ENCODE data around the gene SETBP1.

SETBP1 gene

DNA sequence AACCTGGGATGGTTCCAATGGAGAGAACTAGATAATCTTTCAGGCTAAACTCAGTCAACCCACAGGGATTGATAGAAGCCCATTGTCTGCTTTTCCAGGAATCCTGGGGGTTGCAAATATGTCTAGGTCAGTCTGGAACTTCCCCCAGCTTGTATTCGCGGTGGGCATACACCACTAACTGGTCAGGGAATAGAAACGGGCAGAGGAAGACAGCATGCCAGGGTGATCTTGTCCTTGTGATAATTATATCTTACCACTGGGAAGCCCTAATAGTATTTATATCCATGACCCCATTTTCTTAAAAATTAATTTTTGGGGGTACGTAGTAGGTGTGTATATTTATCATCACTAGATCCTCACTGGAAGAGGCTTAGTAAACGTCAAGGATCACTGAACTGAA, 101.9 kb downstream of the SETBP1 start:
- no peak overlapping the region for H4K8ac ChIP-seq (ENCODE audit: low read depth, low read length)

DNA sequence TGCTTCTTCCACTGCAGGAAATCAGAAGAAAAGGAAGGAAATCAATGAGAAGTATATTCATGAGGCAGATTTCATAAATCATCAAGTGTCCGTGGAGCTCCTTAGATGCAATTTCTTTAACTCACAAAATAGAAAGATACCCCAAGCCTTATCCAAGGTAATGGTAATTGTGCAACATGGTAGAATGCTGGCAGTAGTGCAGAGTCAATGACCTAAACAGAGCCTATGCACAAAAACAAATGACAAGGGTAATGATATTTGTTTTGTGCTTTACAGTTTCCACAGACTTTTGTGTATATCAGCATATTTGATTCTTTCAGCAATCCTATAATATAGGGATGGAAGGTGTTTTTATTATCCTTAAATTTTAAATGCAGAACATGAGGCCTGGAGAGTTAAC, 102.7 kb downstream of the SETBP1 start:
- H3K9me3 ChIP-seq (ENCODE audit: insufficient read depth, low read depth, low read length) = peaks cover 2% of the 10 kb centered on the region
- no peak overlapping the region for H2BK120ac ChIP-seq (ENCODE audit: insufficient read depth, low read length, poor library complexity)
- no peak overlapping the region for H3K9ac ChIP-seq (ENCODE audit: low read length)
- H4K8ac ChIP-seq (ENCODE audit: low read depth, low read length) = no peak overlapping the region
- H3K4me2 ChIP-seq (ENCODE audit: low read length) = no peak overlapping the region
- H4K12ac ChIP-seq (ENCODE audit: low read depth, low read length) = no peak overlapping the region
- H2BK5ac ChIP-seq (ENCODE audit: low read depth, low read length, poor library complexity) = no peak overlapping the region
- H3K79me2 ChIP-seq (ENCODE audit: control insufficient read depth, insufficient read depth, low read length, poor library complexity) = peaks cover 3% of the 10 kb centered on the region
- H3K27ac ChIP-seq (ENCODE audit: low read depth, low read length) = no peak overlapping the region
- no peak overlapping the region for H3K4me3 ChIP-seq (ENCODE audit: low read depth, low read length)
- no peak overlapping the region for H3K14ac ChIP-seq (ENCODE audit: low read length)
- H3K36me3 ChIP-seq (ENCODE audit: control insufficient read depth in 1 of 2, insufficient read depth in 2 of 2, low read length in 2 of 2) = no peaks in the 10 kb centered on the region
- H3K4me1 ChIP-seq (ENCODE audit: control insufficient read depth in 1 of 2, insufficient read depth in 2 of 2, low read length in 2 of 2) = peaks cover 16 to 31% of the 10 kb centered on the region in 2 experiments
- no peak for DNase-seq
- no peak overlapping the region for H3K23ac ChIP-seq (ENCODE audit: low read length)
- H2AFZ ChIP-seq (ENCODE audit: insufficient read depth, low read length, poor library complexity) = no peak overlapping the region
- H3K27me3 ChIP-seq (ENCODE audit: insufficient read depth, low read length) = no peaks in the 10 kb centered on the region
- H3K18ac ChIP-seq (ENCODE audit: low read length) = no peak overlapping the region
- H2BK12ac ChIP-seq (ENCODE audit: low read length) = no peak overlapping the region
- H4K91ac ChIP-seq (ENCODE audit: low read depth, low read length) = no peak overlapping the region
- WGBS (ENCODE audit: extremely low coverage, insufficient coverage, insufficient read length) = no CpG with 5 or more reads among the region's 1 CpG
- peaks cover 6% of the 10 kb centered on the region for H3K79me1 ChIP-seq (ENCODE audit: low read length)
- no peak overlapping the region for H3K4ac ChIP-seq (ENCODE audit: low read depth, low read length)
- H2AK5ac ChIP-seq (ENCODE audit: low read length) = no peak overlapping the region

More for the DNA sequence above, 101.9 kb downstream of the SETBP1 start:
- Histone ChIP-seq H3K9me3 (ENCODE audit: insufficient read depth, low read depth, low read length) (peaks cover 2% of the 10 kb centered on the region), H3K18ac (ENCODE audit: low read length) (no peak overlapping the region), H3K4ac (ENCODE audit: low read depth, low read length) (no peak overlapping the region), H4K91ac (ENCODE audit: low read depth, low read length) (no peak overlapping the region), H3K27ac (ENCODE audit: low read depth, low read length) (no peak overlapping the region), H2AK5ac (ENCODE audit: low read length) (no peak overlapping the region), H3K36me3 (ENCODE audit: control insufficient read depth in 1 of 2, insufficient read depth in 2 of 2, low read length in 2 of 2) (no peaks in the 10 kb centered on the region), H3K27me3 (ENCODE audit: insufficient read depth, low read length) (no peaks in the 10 kb centered on the region), H3K4me2 (ENCODE audit: low read length) (no peak overlapping the region), H2BK5ac (ENCODE audit: low read depth, low read length, poor library complexity) (no peak overlapping the region), H3K23ac (ENCODE audit: low read length) (no peak overlapping the region), H4K12ac (ENCODE audit: low read depth, low read length) (no peak overlapping the region), H3K4me1 (ENCODE audit: control insufficient read depth in 1 of 2, insufficient read depth in 2 of 2, low read length in 2 of 2) (peaks cover 16 to 31% of the 10 kb centered on the region in 2 experiments), H3K79me2 (ENCODE audit: control insufficient read depth, insufficient read depth, low read length, poor library complexity) (peaks cover 2% of the 10 kb centered on the region), H2BK12ac (ENCODE audit: low read length) (no peak overlapping the region), H2BK120ac (ENCODE audit: insufficient read depth, low read length, poor library complexity) (no peak overlapping the region), H2AFZ (ENCODE audit: insufficient read depth, low read length, poor library complexity) (no peak overlapping the region), H3K4me3 (ENCODE audit: low read depth, low read length) (no peak overlapping the region), H3K79me1 (ENCODE audit: low read length) (peaks cover 4% of the 10 kb centered on the region), H3K14ac (ENCODE audit: low read length) (no peak overlapping the region), H3K9ac (ENCODE audit: low read length) (peak overlapping the region; percentile 33)
- WGBS (ENCODE audit: extremely low coverage, insufficient coverage, insufficient read length) = no CpG with 5 or more reads among the region's 5 CpGs
- DNase-seq = no peak

DNA sequence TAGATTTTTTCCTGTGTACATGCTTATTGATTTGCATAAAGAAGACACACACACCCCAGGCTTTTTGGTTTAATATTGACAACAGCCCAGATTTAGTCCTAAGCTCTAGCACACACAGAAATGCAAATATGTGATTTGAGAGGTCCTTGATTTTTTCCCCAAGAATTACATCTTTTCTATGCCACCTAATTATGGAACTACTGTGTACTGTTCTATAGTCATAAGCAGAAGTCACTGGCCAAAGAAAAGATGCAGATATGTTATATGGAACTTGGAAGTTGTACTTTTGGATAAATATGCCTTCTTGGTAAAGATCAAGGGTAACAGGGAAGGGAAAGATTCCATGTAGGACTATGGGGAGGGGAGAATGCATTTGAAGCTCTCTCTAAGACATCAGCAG, 105.6 kb downstream of the SETBP1 start:
- Histone ChIP-seq H4K8ac (ENCODE audit: low read depth, low read length) (no peak overlapping the region), H3K4me2 (ENCODE audit: low read length) (no peak overlapping the region), H3K27me3 (ENCODE audit: insufficient read depth, low read length) (no peaks in the 10 kb centered on the region), H3K9me3 (ENCODE audit: insufficient read depth, low read depth, low read length) (no peaks in the 10 kb centered on the region), H3K4me1 (ENCODE audit: control insufficient read depth in 1 of 2, insufficient read depth in 2 of 2, low read length in 2 of 2) (peaks cover 9 to 22% of the 10 kb centered on the region in 2 experiments), H3K9ac (ENCODE audit: low read length) (no peak overlapping the region), H3K36me3 (ENCODE audit: control insufficient read depth in 1 of 2, insufficient read depth in 2 of 2, low read length in 2 of 2) (no peaks in the 10 kb centered on the region), H3K14ac (ENCODE audit: low read length) (no peak overlapping the region), H3K79me2 (ENCODE audit: control insufficient read depth, insufficient read depth, low read length, poor library complexity) (peaks cover 3% of the 10 kb centered on the region), H2AK5ac (ENCODE audit: low read length) (no peak overlapping the region), H3K23ac (ENCODE audit: low read length) (no peak overlapping the region), H2BK5ac (ENCODE audit: low read depth, low read length, poor library complexity) (no peak overlapping the region), H2BK120ac (ENCODE audit: insufficient read depth, low read length, poor library complexity) (no peak overlapping the region), H2BK12ac (ENCODE audit: low read length) (no peak overlapping the region), H3K4me3 (ENCODE audit: low read depth, low read length) (no peak overlapping the region), H4K91ac (ENCODE audit: low read depth, low read length) (no peak overlapping the region), H3K79me1 (ENCODE audit: low read length) (peaks cover 15% of the 10 kb centered on the region), H4K12ac (ENCODE audit: low read depth, low read length) (no peak overlapping the region), H2AFZ (ENCODE audit: insufficient read depth, low read length, poor library complexity) (no peak overlapping the region), H3K4ac (ENCODE audit: low read depth, low read length) (no peak overlapping the region), H3K18ac (ENCODE audit: low read length) (no peak overlapping the region), H3K27ac (ENCODE audit: low read depth, low read length) (no peak overlapping the region)
- no peak for DNase-seq

DNA sequence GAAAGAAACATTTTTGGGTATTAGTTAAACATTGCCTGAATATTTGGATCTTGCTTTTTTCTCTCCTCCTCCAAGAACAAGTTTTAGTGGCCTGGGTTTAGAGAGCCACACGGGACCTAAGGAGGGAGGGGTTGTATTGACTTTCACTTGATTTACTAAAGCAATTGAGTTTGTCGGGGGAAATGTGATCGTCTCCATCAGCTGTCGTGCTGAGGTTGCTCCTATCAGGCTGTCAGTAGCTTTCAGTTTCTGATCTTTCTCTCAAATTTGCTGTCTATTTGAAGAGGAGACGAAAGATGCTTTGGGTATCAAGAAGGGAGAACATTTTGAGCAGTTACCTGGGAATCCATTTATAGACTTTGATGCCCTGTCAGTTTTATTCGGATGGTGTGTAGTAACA, 106.0 kb downstream of the SETBP1 start:
- no peak overlapping the region for H2BK5ac ChIP-seq (ENCODE audit: low read depth, low read length, poor library complexity)
- no peak overlapping the region for H4K12ac ChIP-seq (ENCODE audit: low read depth, low read length)
- peaks cover 14 to 24% of the 10 kb centered on the region in 2 experiments for H3K4me1 ChIP-seq (ENCODE audit: control insufficient read depth in 1 of 2, insufficient read depth in 2 of 2, low read length in 2 of 2)
- peaks cover 17% of the 10 kb centered on the region for H3K79me1 ChIP-seq (ENCODE audit: low read length)
- H2AFZ ChIP-seq (ENCODE audit: insufficient read depth, low read length, poor library complexity) = no peak overlapping the region
- peaks cover 3% of the 10 kb centered on the region for H3K79me2 ChIP-seq (ENCODE audit: control insufficient read depth, insufficient read depth, low read length, poor library complexity)
- no CpG with 5 or more reads among the region's 6 CpGs for WGBS (ENCODE audit: extremely low coverage, insufficient coverage, insufficient read length)
- H3K18ac ChIP-seq (ENCODE audit: low read length) = no peak overlapping the region
- H3K9ac ChIP-seq (ENCODE audit: low read length) = no peak overlapping the region
- no peaks in the 10 kb centered on the region for H3K27me3 ChIP-seq (ENCODE audit: insufficient read depth, low read length)
- H4K8ac ChIP-seq (ENCODE audit: low read depth, low read length) = no peak overlapping the region
- H2BK12ac ChIP-seq (ENCODE audit: low read length) = no peak overlapping the region
- no peak overlapping the region for H3K23ac ChIP-seq (ENCODE audit: low read length)
- no peak overlapping the region for H3K4me2 ChIP-seq (ENCODE audit: low read length)
- no peak overlapping the region for H3K27ac ChIP-seq (ENCODE audit: low read depth, low read length)
- H2AK5ac ChIP-seq (ENCODE audit: low read length) = no peak overlapping the region
- H4K91ac ChIP-seq (ENCODE audit: low read depth, low read length) = no peak overlapping the region
- no peak overlapping the region for H3K14ac ChIP-seq (ENCODE audit: low read length)
- H3K4ac ChIP-seq (ENCODE audit: low read depth, low read length) = no peak overlapping the region
- no peaks in the 10 kb centered on the region for H3K36me3 ChIP-seq (ENCODE audit: control insufficient read depth in 1 of 2, insufficient read depth in 2 of 2, low read length in 2 of 2)
- DNase-seq = no peak
- H3K9me3 ChIP-seq (ENCODE audit: insufficient read depth, low read depth, low read length) = no peaks in the 10 kb centered on the region
- H2BK120ac ChIP-seq (ENCODE audit: insufficient read depth, low read length, poor library complexity) = no peak overlapping the region
- H3K4me3 ChIP-seq (ENCODE audit: low read depth, low read length) = no peak overlapping the region
